Mammary epithelial cell (primary cell): ENCODE data around the gene ARHGEF4.

ENCODE experiments used
- CTCF ChIP-seq, 2 donors: IDR thresholded peaks in 1 of 2; conservative IDR thresholded peaks in 1 of 2; 2 replicates each; pipeline ENCODE4 v1.5.1; 2011 to 2012; ENCODE audit warnings: inconsistent platforms in 2 of 2, low read length in 2 of 2, mild to moderate bottlenecking in 2 of 2, control low read depth in 1 of 2, low read depth in 1 of 2; ENCODE audit not compliant: insufficient read depth in 1 of 2; ENCODE audit errors: extremely low read depth in 1 of 2
- EZH2 ChIP-seq: IDR thresholded peaks from 2 replicates; pipeline ENCODE4 v1.6.1; 2012; ENCODE audit warnings: low read length, inconsistent platforms, borderline replicate concordance

- no peak for TF ChIP-seq EZH2
- no peak for TF ChIP-seq CTCF (conservative IDR thresholded peaks at IDR 0.05 in 1 of 2, IDR thresholded peaks at IDR 0.05 in 1 of 2; ENCODE audit: extremely low read depth in 1 of 2, insufficient read depth in 1 of 2, low read depth in 1 of 2, low read length in 2 of 2)
These were observed 50.9 kb downstream of the ARHGEF4 start for GRCh38 chr2:130887643-130888042.
